ENCODE results near the gene MRPL14.

GRCh38 chr6:44119704-44120262 lies 7.5 kb downstream of the MRPL14 start:
- TF ChIP-seq CTCF (IDR thresholded peaks at IDR 0.05; ENCODE audit: low read depth, low read length, poor library complexity, severe bottlenecking) (no peak), EZH2phosphoT487 (IDR thresholded peaks at IDR 0.05; ENCODE audit: borderline replicate concordance, low read length) (no peak)
